CD4-positive, alpha-beta T cell treated with Interleukin-1 beta for 1 hour (primary cell): ENCODE results near the gene TMEM191C.
"Not testable (repeated sequence)": the region's sequence is repeated elsewhere in the genome, so short reads cannot be mapped to it uniquely, and the experiment has no call there.

Source experiments
- DNase-seq, 2 donors: peaks; one replicate each; pipeline ENCODE4 v3.0.0-alpha.2; 2020 to 2022

TMEM191C gene

GRCh38 chr22:21467337-21468193, at the start of gene TMEM191C:
TMEM191C (plus strand) TSS chr22:21467387; CDS start chr22:21467460, 73 bp downstream.
- not testable (repeated sequence) for DNase-seq

GRCh38 chr22:21417853-21418252, 49.3 kb upstream of the TMEM191C start:
- DNase-seq, result peak; percentile 7 to 15

- not testable (repeated sequence) for DNase-seq
These were observed 48.1 kb upstream of the TMEM191C start for GRCh38 chr22:21418974-21419638.

GRCh38 chr22:21420180-21420763, 46.9 kb upstream of the TMEM191C start:
- peak in 1 of 2 donors; percentile 7 for DNase-seq

- DNase-seq, result not testable (repeated sequence)
These were observed 43.0 kb upstream of the TMEM191C start for GRCh38 chr22:21424084-21424709.

GRCh38 chr22:21434378-21435233, 32.6 kb upstream of the TMEM191C start:
- DNase-seq, result not testable (repeated sequence)

GRCh38 chr22:21435998-21436810, 31.0 kb upstream of the TMEM191C start:
- not testable (repeated sequence) for DNase-seq

- DNase-seq, result not testable (repeated sequence)
These were observed 29.2 kb upstream of the TMEM191C start for GRCh38 chr22:21438013-21438412.

- DNase-seq, result not testable (repeated sequence)
These were observed 27.1 kb upstream of the TMEM191C start for GRCh38 chr22:21440018-21440636.

- DNase-seq, result not testable (repeated sequence)
These were observed 26.5 kb upstream of the TMEM191C start for GRCh38 chr22:21440676-21441075.

- DNase-seq, result not testable (repeated sequence)
These were observed 26.0 kb upstream of the TMEM191C start for GRCh38 chr22:21441170-21441569.

GRCh38 chr22:21442123-21442522, 25.1 kb upstream of the TMEM191C start:
- not testable (repeated sequence) for DNase-seq

- not testable (repeated sequence) for DNase-seq
These were observed 24.5 kb upstream of the TMEM191C start for GRCh38 chr22:21442646-21443045.

- DNase-seq, result no peak
These were observed 24.0 kb upstream of the TMEM191C start for GRCh38 chr22:21443057-21443734.

GRCh38 chr22:21443735-21444421, 23.3 kb upstream of the TMEM191C start:
- DNase-seq, result no peak

GRCh38 chr22:21444701-21445436, 22.3 kb upstream of the TMEM191C start:
- no peak for DNase-seq

GRCh38 chr22:21445437-21446127, 21.6 kb upstream of the TMEM191C start:
- DNase-seq, result no peak
